DND-41 (cell line): ENCODE measurements around the gene SLC16A12.

Experiments used
- ATAC-seq: fragments of 200-7000 bp; cut with Tn5 transposase; 3 replicates; pipeline ENCODE4 v1.9.1; 2021; ENCODE audit warnings: low read depth; ENCODE audit not compliant: insufficient read depth
- DNase-seq: peaks from one replicate; pipeline ENCODE4 v3.0.0-alpha.2; 2020
- H2AFZ ChIP-seq: 2 replicates; pipeline ENCODE4 v1.6.0; 2012; ENCODE audit warnings: low read depth, low read length
- H3K27ac ChIP-seq: 2 replicates; pipeline ENCODE4 v1.5.1; 2012; ENCODE audit warnings: low read length, inconsistent platforms
- H3K27me3 ChIP-seq: fragments of 200-600 bp; sonication (generic); 2 replicates; pipeline ENCODE4 v1.6.0; 2012; ENCODE audit warnings: low read length, mild to moderate bottlenecking, inconsistent platforms; ENCODE audit not compliant: insufficient read depth, poor library complexity
- H3K36me3 ChIP-seq: 2 replicates; pipeline ENCODE4 v1.5.1; 2012; ENCODE audit warnings: low read length, inconsistent platforms; ENCODE audit not compliant: insufficient read depth
- H3K4me1 ChIP-seq: 2 replicates; pipeline ENCODE4 v1.5.1; 2012; ENCODE audit warnings: mild to moderate bottlenecking, low read length; ENCODE audit not compliant: insufficient read depth
- H3K4me2 ChIP-seq: 2 replicates; pipeline ENCODE4 v1.6.0; 2012; ENCODE audit warnings: mild to moderate bottlenecking, moderate library complexity, low read length, inconsistent platforms; ENCODE audit not compliant: insufficient read depth
- H3K4me3 ChIP-seq, 2 experiments: fragments of 200-600 bp in 1 of 2; shearing (Covaris generic) in 1 of 2; 2 replicates each; pipeline ENCODE4 v1.5.1; 2012 to 2016; ENCODE audit warnings: inconsistent platforms in 2 of 2, low read length in 2 of 2, mild to moderate bottlenecking in 2 of 2, low read depth in 1 of 2, moderate library complexity in 1 of 2
- H3K79me2 ChIP-seq: 2 replicates; pipeline ENCODE4 v1.6.0; 2012; ENCODE audit warnings: low read length, inconsistent platforms; ENCODE audit not compliant: insufficient read depth
- H3K9ac ChIP-seq: 2 replicates; pipeline ENCODE4 v1.6.0; 2012; ENCODE audit warnings: low read depth, mild to moderate bottlenecking, inconsistent platforms, low read length, moderate library complexity
- H3K9me3 ChIP-seq: 2 replicates; pipeline ENCODE4 v1.5.1; 2012; ENCODE audit warnings: low read length, moderate library complexity, mild to moderate bottlenecking, inconsistent platforms; ENCODE audit not compliant: insufficient read depth, severe bottlenecking
- H4K20me1 ChIP-seq: 2 replicates; pipeline ENCODE4 v1.6.0; 2012; ENCODE audit warnings: low read length; ENCODE audit not compliant: insufficient read depth
- CTCF ChIP-seq: IDR thresholded peaks from 2 replicates; pipeline ENCODE4 v1.5.1; 2012; ENCODE audit warnings: borderline replicate concordance, low read length, moderate library complexity, mild to moderate bottlenecking; ENCODE audit not compliant: poor library complexity, severe bottlenecking; ENCODE audit errors: extremely low read depth
- EZH2 ChIP-seq: IDR thresholded peaks from 3 replicates; pipeline ENCODE4 v1.6.1; 2012; ENCODE audit warnings: borderline replicate concordance, low read depth, mild to moderate bottlenecking, moderate library complexity, low read length, inconsistent platforms; ENCODE audit not compliant: severe bottlenecking

The SLC16A12 gene

GRCh38 chr10:89515031-89515841, 20.2 kb downstream of the SLC16A12 start:
- Histone ChIP-seq H3K9ac (no peak overlapping the region), H3K27ac (no peak overlapping the region), H3K4me2 (no peak overlapping the region), H3K9me3 (no peaks in the 10 kb centered on the region), H3K79me2 (no peaks in the 10 kb centered on the region), H2AFZ (no peak overlapping the region), H4K20me1 (no peaks in the 10 kb centered on the region), H3K27me3 (peaks cover 11% of the 10 kb centered on the region), H3K4me3 (no peak overlapping the region), H3K36me3 (no peaks in the 10 kb centered on the region), H3K4me1 (no peaks in the 10 kb centered on the region)
- TF ChIP-seq CTCF (no peak), EZH2 (no peak)
- ATAC-seq (no peak), DNase-seq (no peak)

- H3K79me2 ChIP-seq: no peaks in the 10 kb centered on the region
- peaks cover 7% of the 10 kb centered on the region for H3K27me3 ChIP-seq
- no peaks in the 10 kb centered on the region for H3K36me3 ChIP-seq
- H3K4me3 ChIP-seq: no peak overlapping the region
- no peak overlapping the region for H3K27ac ChIP-seq
- ATAC-seq (no peak), DNase-seq (no peak)
- no peak overlapping the region for H3K9ac ChIP-seq
- no peak overlapping the region for H3K4me2 ChIP-seq
- H2AFZ ChIP-seq: no peak overlapping the region
- H4K20me1 ChIP-seq: no peaks in the 10 kb centered on the region
- H3K4me1 ChIP-seq: no peaks in the 10 kb centered on the region
- TF ChIP-seq CTCF (no peak), EZH2 (no peak)
- H3K9me3 ChIP-seq: no peaks in the 10 kb centered on the region
These were observed 22.2 kb downstream of the SLC16A12 start for GRCh38 chr10:89513206-89513605.

- no peak overlapping the region for H3K4me3 ChIP-seq
- H3K9ac ChIP-seq: no peak overlapping the region
- no peaks in the 10 kb centered on the region for H3K9me3 ChIP-seq
- H3K4me2 ChIP-seq: no peak overlapping the region
- DNase-seq: no peak
- H3K36me3 ChIP-seq: no peaks in the 10 kb centered on the region
- H3K79me2 ChIP-seq: no peaks in the 10 kb centered on the region
- no peak for TF ChIP-seq EZH2
- no peak for TF ChIP-seq CTCF
- no peaks in the 10 kb centered on the region for H4K20me1 ChIP-seq
- no peak for ATAC-seq
- peaks cover 2% of the 10 kb centered on the region for H3K27me3 ChIP-seq
- no peaks in the 10 kb centered on the region for H3K4me1 ChIP-seq
- H3K27ac ChIP-seq: no peak overlapping the region
- H2AFZ ChIP-seq: no peak overlapping the region
These were observed 29.6 kb downstream of the SLC16A12 start for GRCh38 chr10:89505640-89506275.
